Glomerular endothelial cell (primary cell): ENCODE data around the gene SNRPA1. TPM values are rescaled to one million over a fixed set of nuclear protein-coding genes. Genes with fewer than 3 reads are reported as not detected.
"Not testable (repeated sequence)": the region's sequence is repeated elsewhere in the genome, so short reads cannot be mapped to it uniquely, and the experiment has no call there.

Experiments
- DNase-seq: peaks from one replicate; pipeline ENCODE4 v3.0.0-alpha.2; 2011; ENCODE audit warnings: low read depth, low spot score; ENCODE audit errors: extremely low read depth
- total RNA-seq: library from RNA; depleted of rRNA; stranded (reverse); fragments of >200 nt; gene quantifications from 2 replicates; pipeline ENCODE4 v1.2.3, GENCODE V29; 2015

Gene SNRPA1
- total RNA-seq, 1 donor from 2014 or later, result 46.3 TPM

DNA sequence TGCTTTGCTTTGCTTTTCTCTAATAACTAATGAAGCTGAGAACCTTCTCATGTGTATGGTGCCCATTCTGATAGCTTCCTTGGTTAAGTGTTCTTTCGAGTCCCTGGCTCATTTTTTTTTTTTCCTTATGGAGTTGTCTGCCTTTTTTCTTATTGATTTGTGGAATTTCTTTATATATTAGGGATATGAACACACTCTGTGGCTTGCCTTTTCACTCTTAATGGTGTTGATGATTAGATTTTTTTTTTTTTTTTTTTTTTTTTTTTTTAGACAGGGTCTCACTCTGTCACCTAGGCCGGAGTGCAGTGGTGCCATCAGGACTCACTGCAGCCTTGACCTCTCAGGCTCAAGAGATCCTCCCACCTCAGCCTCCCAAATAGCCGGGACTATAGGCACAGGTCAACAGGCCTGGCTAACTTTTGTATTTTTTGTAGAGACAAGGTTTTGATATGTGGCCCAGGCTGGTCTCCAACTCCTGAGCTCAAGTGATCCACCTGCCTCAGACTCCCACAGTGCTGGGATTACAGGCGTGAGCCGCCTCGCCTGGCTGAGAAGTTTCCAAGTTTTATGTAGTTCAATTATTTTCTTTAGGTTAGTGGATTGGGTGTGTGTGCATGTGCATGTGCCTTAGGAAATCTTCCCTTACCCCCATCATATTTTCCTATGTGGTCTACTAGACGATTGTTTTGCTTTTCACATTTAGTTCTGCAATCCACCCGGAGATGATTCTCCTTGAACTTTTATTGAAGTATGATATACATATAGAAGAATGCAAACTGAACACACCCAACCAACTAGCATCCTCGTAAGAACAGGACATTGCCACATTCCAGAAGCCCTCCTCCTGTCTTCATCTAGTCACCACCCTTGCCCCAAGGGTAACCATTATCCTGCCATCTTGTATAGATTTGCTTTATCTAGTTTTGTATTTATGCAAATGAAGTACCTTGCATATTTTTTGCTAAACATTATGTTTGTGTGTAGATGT, 1.7 kb upstream of the SNRPA1 start:
- no peak for DNase-seq

DNA sequence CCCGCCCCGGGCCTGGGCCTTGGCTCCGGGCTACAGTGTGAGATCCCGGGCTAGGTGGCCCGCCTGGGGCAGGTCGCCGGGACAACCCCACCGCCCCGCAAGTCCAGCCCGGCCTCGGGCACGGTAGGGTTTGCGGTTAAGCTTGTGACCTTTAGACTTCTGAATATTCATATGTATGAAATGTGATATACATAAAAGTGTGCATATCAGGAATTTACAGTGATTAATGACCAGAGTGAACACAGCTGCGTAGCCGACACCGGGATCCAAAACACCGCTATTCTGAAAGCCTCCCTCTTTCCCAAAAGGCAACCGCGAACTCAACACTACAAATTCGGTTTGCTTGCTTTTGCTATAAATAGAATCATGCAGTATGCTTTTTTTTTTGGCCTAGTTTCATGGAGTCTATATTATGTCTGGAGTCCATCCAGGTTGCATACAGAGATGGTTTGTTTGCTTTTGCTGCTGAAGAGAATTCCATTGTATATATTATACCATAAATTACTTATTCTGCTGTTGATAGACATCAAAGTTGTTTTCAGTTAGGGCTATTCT, 636 bp upstream of the SNRPA1 start:
- no peak for DNase-seq

DNA sequence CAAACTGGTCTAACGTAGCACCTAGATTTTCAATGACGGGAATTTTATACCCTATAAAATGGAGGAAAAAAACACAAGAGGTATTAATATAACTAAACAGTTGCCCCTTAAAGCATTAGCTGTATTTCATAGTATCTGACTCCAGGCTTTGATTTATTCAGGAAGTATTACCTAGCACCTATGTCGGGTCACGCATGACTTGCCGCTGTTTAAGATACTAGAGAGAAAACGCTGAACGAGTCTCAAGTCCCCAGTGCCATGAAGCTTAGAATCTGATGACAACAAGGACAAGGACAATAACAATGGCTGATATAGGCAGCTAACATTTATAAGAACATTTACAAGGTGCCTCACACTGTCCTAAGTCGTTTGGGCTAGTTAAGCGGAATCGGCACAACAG, 1.9 kb downstream of the SNRPA1 start:
- no peak for DNase-seq

DNA sequence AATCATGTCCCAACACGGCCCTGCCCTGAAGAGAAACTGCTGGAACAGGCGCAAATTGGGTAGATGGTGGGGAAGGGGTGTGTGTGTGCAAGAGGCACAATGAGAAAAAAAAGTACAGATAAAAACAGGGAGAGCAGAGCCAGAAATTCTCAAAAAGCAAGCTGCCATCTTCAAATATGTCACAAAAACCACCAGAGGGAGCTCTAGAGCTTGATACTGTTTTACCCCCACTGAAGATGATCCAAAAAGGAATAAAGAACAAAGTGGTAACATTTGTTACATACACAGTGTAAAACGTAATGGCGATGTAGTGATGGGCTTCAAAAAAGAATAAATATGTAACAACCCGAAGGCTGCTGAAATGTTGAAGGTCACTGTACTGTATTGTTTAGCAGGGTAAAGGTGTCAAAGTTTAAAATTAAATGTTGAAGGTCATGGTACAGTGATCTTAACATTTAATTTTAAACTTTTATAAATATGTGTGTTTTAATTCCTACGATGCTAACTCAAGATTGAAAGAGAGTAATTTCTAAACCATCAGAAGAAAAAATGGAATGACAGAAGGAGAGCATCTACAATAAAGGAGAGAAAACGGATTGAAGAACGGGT, 6.0 kb downstream of the SNRPA1 start:
- DNase-seq, result no peak

DNA sequence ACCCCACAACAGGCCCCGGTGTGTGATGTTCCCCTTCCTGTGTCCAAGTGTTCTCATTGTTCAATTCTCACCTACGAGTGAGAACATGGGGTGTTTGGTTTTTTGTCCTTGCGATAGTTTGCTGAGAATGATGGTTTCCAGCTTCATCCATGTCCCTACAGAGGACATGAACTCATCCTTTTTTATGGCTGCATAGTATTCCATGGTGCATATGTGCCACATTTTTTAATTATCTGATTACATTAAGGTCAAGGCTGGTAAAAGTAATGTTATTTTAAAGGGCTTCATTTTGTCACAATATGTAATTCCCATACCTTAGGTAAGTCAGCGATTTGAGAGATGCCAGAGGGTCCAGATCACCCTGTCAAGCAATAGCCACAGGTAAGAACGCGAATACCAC, 7.7 kb downstream of the SNRPA1 start:
- not testable (repeated sequence) for DNase-seq

DNA sequence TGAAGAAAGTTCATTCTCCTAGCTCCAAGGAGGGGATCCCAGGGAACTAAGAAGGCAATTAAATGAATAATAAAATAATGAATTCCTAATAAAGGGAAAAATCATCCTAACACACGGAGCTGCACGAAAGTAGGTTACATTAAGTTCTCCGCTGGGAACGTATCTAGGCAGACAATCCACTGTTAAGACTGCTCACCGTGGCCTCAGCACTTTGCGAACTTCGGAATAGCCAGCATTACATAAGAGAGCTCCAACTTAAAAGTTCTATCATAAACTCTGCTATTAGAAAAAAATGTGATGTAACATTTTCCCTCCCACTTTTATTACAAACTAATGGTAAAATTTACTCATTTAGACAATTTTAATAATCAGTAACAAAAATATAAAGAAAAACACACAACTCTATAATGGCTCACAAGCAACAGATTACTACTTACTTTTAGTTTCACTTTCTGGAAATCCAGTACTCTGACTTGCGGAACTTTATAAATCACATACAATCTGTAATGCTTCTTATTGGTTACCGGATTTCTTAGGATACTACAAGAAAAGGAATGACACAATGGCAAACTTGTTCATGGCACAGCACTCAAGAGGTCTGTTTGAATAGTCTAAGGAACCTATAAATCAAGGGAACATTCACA, 8.5 kb downstream of the SNRPA1 start:
- DNase-seq, result no peak

DNA sequence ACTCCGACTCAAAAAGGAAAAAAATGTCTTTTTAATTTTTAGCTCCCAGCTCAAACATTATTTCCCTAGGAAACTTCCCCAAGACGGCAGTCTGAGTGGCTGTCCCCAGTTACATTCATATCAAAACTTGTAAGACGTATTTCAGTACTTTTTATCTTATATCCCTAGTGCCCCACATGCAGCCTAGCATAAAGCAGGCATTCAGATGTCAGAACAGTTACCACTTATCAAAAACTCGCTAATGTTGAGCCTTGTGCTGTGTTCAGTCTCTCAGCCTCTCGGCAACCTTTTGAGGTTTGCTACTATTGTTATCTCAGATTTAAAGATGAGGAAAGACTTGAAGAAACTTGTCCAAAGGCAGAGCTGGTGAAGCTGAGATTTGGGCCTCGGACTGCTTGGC, 11.1 kb downstream of the SNRPA1 start:
- DNase-seq, result no peak

DNA sequence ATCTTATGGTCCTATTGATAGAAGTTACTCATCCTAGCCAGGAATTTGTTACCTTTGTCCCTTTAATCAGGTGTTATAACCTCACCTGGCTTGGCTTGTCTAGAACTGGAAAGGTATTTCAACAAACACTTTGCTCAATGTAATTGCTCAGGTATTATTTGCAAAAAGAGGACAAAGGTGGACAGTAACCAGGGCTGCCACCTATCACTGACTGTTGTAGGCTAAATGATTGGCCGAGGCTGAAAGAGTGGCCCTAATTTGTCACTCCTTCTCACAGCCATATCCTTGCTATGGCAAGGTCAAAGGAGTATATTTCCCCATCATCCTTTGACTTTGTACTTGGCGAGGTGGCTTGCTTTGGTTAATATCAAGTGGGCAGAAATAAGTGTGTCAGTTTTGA, 15.0 kb downstream of the SNRPA1 start:
- no peak for DNase-seq

DNA sequence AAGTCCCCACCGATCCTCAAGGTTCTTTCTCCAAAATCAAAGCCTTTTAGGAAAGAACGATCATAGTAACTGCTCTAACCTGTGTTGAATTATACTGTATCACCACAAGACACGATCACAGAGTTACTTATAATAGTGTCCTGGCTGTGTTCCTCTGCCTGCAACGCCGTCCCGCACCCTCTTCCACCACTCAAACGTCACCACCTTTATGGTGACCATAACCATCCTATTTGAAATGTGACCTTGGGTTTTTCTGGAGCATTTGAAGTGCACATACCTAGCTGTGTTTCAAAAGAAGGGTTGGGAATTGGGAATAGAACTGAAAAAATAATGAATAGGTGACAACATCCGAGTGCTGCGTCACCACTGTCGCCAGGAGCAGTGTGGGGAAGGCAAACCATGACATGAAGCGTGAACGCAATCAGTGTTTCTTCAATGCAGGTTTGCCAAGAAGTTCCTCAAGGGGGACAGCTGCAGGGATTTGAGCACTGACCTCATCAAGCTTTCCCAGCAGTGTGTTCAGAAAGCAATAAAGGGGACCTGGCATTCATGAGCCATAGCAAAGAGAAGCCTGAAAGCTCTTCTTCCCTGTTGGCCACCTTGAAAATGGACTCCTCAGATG, 17.0 kb downstream of the SNRPA1 start:
- no peak for DNase-seq

DNA sequence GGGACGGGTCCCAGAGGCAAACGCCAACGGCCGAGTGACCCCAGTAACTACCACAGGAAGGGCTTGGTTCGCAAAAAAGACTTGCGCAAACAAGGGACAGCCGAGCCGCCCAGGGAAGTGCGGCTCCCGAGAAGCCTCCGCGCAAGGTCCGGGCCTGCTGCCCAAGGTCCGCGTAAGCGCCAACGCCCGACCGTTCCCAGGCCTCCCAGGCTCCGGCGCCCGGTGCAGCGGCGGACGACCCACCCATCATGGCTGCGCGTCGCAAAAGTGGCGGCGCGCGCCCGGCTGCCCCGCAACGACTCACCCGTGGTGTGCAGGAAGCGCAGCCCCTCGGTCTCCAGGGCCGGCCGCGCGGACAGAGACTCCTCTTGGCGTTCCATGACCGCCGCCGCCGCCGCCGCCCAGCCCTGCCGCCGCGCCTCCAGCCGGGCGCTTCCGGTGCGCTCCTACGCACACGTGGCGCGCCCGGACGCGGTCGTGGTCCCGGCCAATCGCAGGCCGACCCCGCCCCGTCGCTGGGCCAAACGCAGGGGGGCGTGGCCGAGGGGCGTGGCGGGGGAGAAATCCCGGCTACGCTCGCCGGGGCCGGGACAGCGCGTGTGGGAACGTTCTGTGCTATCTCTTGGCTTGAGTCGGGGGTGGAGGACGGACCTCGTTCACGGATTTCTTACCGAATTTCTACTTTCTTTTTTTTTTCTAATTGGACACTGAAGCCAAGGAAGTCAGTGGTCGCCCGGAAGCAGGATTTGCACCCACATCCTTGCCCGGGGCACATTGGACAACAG, 17.8 kb downstream of the SNRPA1 start, which contains the start of gene SELENOS:
TSS of gene SELENOS (minus strand) at position 448 of the 785 bp plus-strand sequence. CDS start at position 380, 68 bp downstream.
- no peak for DNase-seq

DNA sequence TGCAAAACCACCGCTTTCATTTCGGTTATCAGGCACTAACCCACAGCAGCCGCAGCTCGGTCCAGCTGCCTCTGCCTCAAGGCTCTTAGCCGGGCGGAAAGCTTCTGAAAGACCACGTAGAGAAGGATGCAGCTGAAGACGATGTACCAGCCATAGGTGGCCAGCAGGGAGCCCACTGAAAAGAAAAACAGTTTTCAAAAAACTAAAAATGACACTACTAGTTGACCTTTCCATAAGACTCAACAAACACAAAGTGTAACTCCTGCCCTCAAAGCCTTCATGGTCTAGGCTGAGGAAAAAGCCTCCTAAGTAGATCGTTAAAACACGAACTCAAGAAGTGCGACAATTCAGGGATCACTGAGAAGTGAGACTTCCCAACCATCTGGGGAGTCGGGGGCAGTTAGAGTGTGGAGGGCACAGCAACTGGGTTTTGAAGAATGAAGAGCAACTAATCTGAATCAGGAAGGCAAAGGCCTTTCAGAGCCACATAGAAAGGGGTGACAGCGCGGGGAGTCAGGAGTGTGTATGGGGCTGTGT, 18.5 kb downstream of the SNRPA1 start:
- no peak for DNase-seq

DNA sequence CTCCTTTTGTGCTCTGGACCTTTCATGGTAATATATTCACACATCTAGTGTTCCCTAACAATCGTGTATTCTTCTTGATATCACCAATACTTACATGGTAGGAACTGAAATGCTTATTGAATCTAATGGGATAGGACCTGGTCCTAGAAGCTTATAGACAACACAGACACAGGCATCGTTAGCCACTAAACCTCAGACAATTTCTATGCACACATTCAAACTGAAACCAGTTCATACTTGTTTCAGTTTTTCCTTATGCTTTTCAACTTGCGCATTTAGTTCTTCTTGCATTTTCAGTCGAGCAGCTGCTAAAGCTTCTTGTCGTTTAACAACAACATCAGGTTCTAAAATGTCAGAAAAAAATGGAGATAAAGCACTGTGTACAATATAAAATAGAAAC, 20.0 kb downstream of the SNRPA1 start:
- no peak for DNase-seq

DNA sequence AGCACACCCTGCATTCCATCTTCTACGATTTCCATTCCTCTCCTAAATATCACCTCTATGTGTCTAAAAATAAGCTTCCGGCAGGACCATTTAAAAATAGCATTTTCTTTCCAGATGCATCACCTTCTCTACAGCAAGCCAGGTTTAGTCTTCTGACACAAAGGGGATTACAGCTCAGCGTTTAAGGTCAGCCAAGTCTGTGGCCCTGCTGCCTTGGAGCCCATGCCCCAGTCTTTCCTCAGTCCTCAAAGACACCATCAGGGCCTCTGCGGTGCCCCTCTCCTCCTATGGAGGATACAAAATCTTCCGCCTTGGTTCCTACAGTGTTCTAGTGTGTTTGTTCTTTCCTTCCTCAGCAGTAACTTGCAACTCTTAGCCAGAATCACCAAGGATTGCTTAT, 21.5 kb downstream of the SNRPA1 start:
- DNase-seq, result no peak

DNA sequence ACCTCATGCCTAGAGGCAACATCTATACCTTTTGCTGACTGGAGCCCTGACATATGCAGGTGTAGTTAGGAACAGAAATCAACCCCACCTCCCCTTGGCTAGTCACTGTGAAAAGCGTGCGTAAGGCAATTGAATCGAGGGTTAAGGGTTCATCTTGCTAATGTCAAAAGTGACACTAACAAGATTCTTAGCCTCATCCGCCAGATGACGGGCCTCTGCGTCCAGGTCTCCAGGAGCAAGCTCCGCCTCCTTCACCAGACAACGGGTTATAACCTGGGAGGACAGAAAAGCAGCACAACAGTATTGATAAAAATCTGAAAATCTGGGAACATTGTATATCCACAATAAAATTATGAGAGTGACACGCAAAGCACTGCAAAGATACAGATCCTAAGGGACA, 22.5 kb downstream of the SNRPA1 start:
- no peak for DNase-seq

DNA sequence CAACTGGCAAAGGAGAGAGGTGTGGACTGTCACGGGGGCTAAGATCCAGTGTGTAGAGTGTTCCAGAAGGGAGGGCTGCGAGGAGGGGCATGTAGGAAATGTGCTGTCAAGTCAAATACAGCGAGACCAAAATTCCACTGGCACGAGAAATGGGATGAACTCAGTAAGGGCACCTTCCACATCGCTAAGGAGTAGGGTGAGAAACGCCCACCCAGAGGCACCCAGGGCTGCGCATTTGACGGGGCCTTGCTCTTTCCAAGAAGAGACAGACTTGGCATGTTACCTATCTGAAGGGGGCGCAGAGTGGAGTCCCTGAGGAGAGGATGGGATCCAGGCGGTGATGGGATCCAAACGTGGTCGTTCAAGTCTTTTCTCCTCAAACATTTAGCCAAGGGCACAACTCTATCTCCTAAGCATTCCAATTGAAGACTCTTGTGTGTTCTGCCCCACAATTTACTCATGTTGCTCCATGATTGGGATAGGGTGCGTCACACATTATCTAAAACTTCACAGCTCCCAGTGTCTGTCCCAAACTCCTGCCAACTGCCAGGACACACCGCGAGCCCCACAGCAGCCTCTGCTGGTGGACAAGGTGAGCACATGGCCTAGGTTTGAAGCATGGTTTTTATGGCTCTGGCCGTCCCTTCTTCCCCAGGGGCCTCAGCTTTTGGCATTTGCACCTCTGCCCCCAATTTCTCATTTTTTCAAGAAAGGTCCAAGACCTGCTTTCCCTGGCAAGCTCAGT, 25.4 kb downstream of the SNRPA1 start:
- DNase-seq, result no peak

DNA sequence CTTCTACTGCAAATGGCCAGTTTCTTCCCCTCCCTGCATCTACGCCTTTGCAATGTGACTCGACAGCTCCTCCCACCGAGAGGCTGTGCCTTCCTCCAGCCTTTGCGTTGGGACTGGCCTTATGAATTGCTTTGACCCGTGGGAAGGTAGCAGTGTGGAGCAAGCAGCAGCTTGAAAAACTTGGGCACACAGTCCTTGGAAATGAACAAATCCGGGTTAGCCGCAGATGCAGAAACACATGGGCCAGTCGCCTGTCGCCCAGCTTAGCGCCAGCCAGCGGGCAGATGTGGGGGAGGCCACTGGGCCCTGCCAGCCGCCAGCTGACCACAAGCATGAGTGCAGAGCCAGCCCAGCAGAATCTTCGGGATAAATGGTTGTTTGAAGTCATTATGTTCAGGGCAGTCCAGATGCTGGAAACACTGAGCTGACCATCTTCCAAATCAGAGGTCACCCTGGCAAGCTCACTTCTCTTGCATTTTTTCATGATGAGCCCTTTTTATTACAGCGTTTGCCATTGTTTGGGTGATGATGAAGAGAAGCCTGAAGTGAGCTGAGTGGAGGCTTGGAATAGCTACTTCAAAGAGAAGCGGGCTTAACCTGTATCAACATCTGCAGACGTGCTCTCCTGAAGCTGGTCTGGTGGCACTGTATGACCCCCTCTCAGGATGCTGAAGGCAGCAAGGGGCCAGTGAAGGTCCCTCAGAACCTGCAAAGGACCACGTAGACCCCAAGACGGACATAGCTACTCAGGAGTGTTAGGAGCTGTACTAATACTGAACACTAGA, 27.5 kb downstream of the SNRPA1 start:
- no peak for DNase-seq

DNA sequence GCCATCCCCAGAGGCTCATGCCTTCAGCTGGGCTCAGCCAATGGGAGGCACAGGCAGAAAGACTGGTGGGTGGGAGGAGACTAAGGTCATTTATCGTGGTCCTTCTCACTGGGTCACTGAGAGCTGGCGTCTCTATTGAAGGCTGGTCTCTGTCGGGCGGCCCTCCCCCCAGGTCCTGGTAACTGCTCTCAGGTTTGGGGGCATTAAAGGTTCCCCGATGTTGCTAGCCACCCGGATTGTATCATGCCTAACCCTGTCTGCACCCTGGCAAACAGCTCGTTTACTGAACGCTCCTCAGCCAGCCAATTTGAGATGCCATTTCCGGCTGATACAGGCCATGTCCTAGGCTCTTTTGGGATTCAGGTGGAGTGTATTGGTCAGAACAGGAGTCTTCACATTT, 28.3 kb downstream of the SNRPA1 start:
- DNase-seq, result no peak

DNA sequence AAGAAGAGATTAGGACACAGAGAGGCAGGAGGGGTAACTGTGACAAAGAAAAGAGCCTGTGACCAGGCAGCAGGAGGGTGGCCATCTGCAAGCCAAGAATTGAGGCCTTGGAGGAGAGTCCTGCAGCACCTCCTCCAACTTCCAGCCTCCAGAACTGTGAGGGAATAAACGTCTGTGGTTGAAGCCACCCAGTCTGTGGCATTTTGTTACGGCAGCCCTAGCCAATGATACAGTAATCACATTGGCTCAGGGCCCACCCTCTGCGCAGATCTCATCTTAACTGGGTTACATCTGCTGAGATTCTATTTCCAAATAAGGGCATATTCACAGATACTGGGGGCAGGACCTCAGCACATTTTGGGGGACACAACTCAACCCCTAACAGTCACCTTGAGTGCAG, 29.0 kb downstream of the SNRPA1 start:
- DNase-seq, result no peak
